BLaER1 treated with 17β-estradiol and CSF1 and Interleukin-3, amounts not matched to agents 10 nM and 100 nM (cell line): ENCODE results near the gene SUN1.

Experiments
- H3K27ac ChIP-seq, 11 experiments: shearing (Covaris generic); formaldehyde crosslinking; 2 replicates each; pipeline ENCODE4 v1.8.1; 2022
- H3K27me3 ChIP-seq, 11 experiments: shearing (Covaris generic); formaldehyde crosslinking; 2 replicates each; pipeline ENCODE4 v1.8.1; 2022
- H3K36me3 ChIP-seq, 11 experiments: shearing (Covaris generic); formaldehyde crosslinking; 2 replicates each; pipeline ENCODE4 v1.8.1; 2022
- H3K4me1 ChIP-seq, 10 experiments: shearing (Covaris generic); formaldehyde crosslinking; 2 replicates each; pipeline ENCODE4 v1.8.1; 2022
- H3K4me2 ChIP-seq, 11 experiments: shearing (Covaris generic); formaldehyde crosslinking; 2 replicates each; pipeline ENCODE4 v1.8.1; 2022
- H3K4me3 ChIP-seq, 10 experiments: shearing (Covaris generic); formaldehyde crosslinking; 2 replicates each; pipeline ENCODE4 v1.8.1; 2022
- H3K9ac ChIP-seq, 11 experiments: shearing (Covaris generic); formaldehyde crosslinking; 2 replicates each; pipeline ENCODE4 v1.8.1; 2022
- H3K9me3 ChIP-seq, 11 experiments: shearing (Covaris generic); formaldehyde crosslinking; replicated peaks in 1 of 11; 2 replicates each; pipeline ENCODE4 v1.8.1; 2022
- H4K20me1 ChIP-seq, 11 experiments: shearing (Covaris generic); formaldehyde crosslinking; 2 replicates each; pipeline ENCODE4 v1.8.1; 2022
- Cebpa-rat ChIP-seq, 11 experiments: shearing (Covaris generic); IDR thresholded peaks; 2 replicates each; pipeline ENCODE4 v1.8.1; 2022

The SUN1 gene

GRCh38 chr7:832167-832967 lies at the start of gene SUN1:
Gene SUN1 (plus strand): TSS chr7:832476. CDS start chr7:832525, 49 bp downstream.
- Histone ChIP-seq H3K27me3 (no peaks in the 10 kb centered on the region), H3K9ac (peak within 1 kb of the TSS in 9 of 11 experiments; percentile 6 to 58 (median 45); a peak in 12 of 22 replicates), H3K27ac (peak within 1 kb of the TSS in 8 of 11 experiments; percentile 1 to 63 (median 35); a peak in 13 of 22 replicates), H3K4me1 (peaks cover 56 to 91% (median 70%) of the 10 kb centered on the region in 10 experiments), H4K20me1 (peaks cover 99 to 100% (median 100%) of the 10 kb centered on the region in 11 experiments; a peak in 21 of 22 replicates), H3K4me2 (peak within 1 kb of the TSS; percentile 39 to 87 (median 65)), H3K9me3 (no peaks in the 10 kb centered on the region), H3K36me3 (peaks cover 28 to 78% (median 61%) of the 10 kb centered on the region in 11 experiments), H3K4me3 (0 out of 20 replicates have a peak within 1 kb of the TSS, but pooled peaks of 1 of the 10 experiments have one; percentile 4)
- no peak for TF ChIP-seq Cebpa-rat (IDR thresholded peaks at IDR 0.05)

- Histone ChIP-seq H3K27ac (no peak overlapping the region), H3K4me3 (no peak overlapping the region), H3K9ac (no peak overlapping the region), H3K9me3 (peaks cover 0 to 4% (median 0%) of the 10 kb centered on the region in 11 experiments; a peak in 3 of 22 replicates), H3K36me3 (peaks cover 79 to 91% (median 88%) of the 10 kb centered on the region in 11 experiments), H3K4me2 (no peak overlapping the region), H4K20me1 (peaks cover 0 to 18% (median 6%) of the 10 kb centered on the region in 11 experiments; a peak in 7 of 22 replicates), H3K27me3 (no peaks in the 10 kb centered on the region), H3K4me1 (no peaks in the 10 kb centered on the region)
- TF ChIP-seq Cebpa-rat (IDR thresholded peaks at IDR 0.05), result peak in 3 of 11 experiments; percentile 6 to 35 (median 24); a peak in 1 of 22 replicates
Measured at GRCh38 chr7:782718-783449, 49.4 kb upstream of the SUN1 start.

GRCh38 chr7:783556-784490 lies 48.5 kb upstream of the SUN1 start:
- no peak for TF ChIP-seq Cebpa-rat (IDR thresholded peaks at IDR 0.05)
- Histone ChIP-seq H3K36me3 (peaks cover 79 to 91% (median 88%) of the 10 kb centered on the region in 11 experiments), H3K4me1 (no peaks in the 10 kb centered on the region), H3K9me3 (peaks cover 0 to 14% (median 6%) of the 10 kb centered on the region in 11 experiments; a peak in 11 of 22 replicates), H3K27ac (no peak overlapping the region), H3K4me2 (no peak overlapping the region), H3K9ac (no peak overlapping the region), H4K20me1 (peaks cover 0 to 14% (median 6%) of the 10 kb centered on the region in 11 experiments; a peak in 7 of 22 replicates), H3K27me3 (no peaks in the 10 kb centered on the region), H3K4me3 (no peak overlapping the region)

GRCh38 chr7:784971-785370 lies 47.3 kb upstream of the SUN1 start:
- Histone ChIP-seq H3K4me1 (no peaks in the 10 kb centered on the region), H3K9me3 (peaks cover 0 to 20% (median 6%) of the 10 kb centered on the region in 11 experiments; a peak in 12 of 22 replicates), H3K27me3 (no peaks in the 10 kb centered on the region), H3K36me3 (peaks cover 74 to 90% (median 83%) of the 10 kb centered on the region in 11 experiments), H3K9ac (no peak overlapping the region), H3K27ac (no peak overlapping the region), H3K4me3 (no peak overlapping the region), H3K4me2 (no peak overlapping the region), H4K20me1 (peaks cover 0 to 12% (median 2%) of the 10 kb centered on the region in 11 experiments; a peak in 5 of 22 replicates)
- TF ChIP-seq Cebpa-rat (IDR thresholded peaks at IDR 0.05), result no peak

GRCh38 chr7:785416-785815 lies 46.9 kb upstream of the SUN1 start:
- Histone ChIP-seq H3K4me1 (no peaks in the 10 kb centered on the region), H3K4me2 (no peak overlapping the region), H3K9me3 (peaks cover 0 to 20% (median 6%) of the 10 kb centered on the region in 11 experiments; a peak in 12 of 22 replicates), H3K36me3 (peaks cover 70 to 90% (median 80%) of the 10 kb centered on the region in 11 experiments), H3K27me3 (no peaks in the 10 kb centered on the region), H4K20me1 (peaks cover 0 to 12% (median 0%) of the 10 kb centered on the region in 11 experiments; a peak in 5 of 22 replicates), H3K27ac (no peak overlapping the region), H3K9ac (no peak overlapping the region), H3K4me3 (no peak overlapping the region)
- TF ChIP-seq Cebpa-rat (IDR thresholded peaks at IDR 0.05), result no peak

- TF ChIP-seq Cebpa-rat (IDR thresholded peaks at IDR 0.05), result no peak
- no peak overlapping the region for H3K4me3 ChIP-seq
- no peaks in the 10 kb centered on the region for H3K4me1 ChIP-seq
- H3K9me3 ChIP-seq, result peaks cover 0 to 20% (median 6%) of the 10 kb centered on the region in 11 experiments; a peak in 12 of 22 replicates
- H3K4me2 ChIP-seq, result no peak overlapping the region
- H3K9ac ChIP-seq, result no peak overlapping the region
- peaks cover 0 to 12% (median 0%) of the 10 kb centered on the region in 11 experiments; a peak in 4 of 22 replicates for H4K20me1 ChIP-seq
- peaks cover 57 to 78% (median 67%) of the 10 kb centered on the region in 11 experiments for H3K36me3 ChIP-seq
- no peak overlapping the region for H3K27ac ChIP-seq
- H3K27me3 ChIP-seq, result no peaks in the 10 kb centered on the region
Measured at GRCh38 chr7:786472-787255, 45.6 kb upstream of the SUN1 start.

GRCh38 chr7:787332-788240 lies 44.7 kb upstream of the SUN1 start:
- no peaks in the 10 kb centered on the region for H3K27me3 ChIP-seq
- no peak overlapping the region for H3K4me2 ChIP-seq
- H3K9ac ChIP-seq, result no peak overlapping the region
- H3K4me3 ChIP-seq, result no peak overlapping the region
- H3K36me3 ChIP-seq, result peaks cover 48 to 69% (median 59%) of the 10 kb centered on the region in 11 experiments
- TF ChIP-seq Cebpa-rat (IDR thresholded peaks at IDR 0.05), result no peak
- peaks cover 0 to 20% (median 6%) of the 10 kb centered on the region in 11 experiments; a peak in 12 of 22 replicates for H3K9me3 ChIP-seq
- H3K4me1 ChIP-seq, result no peaks in the 10 kb centered on the region
- H4K20me1 ChIP-seq, result peaks cover 0 to 12% (median 0%) of the 10 kb centered on the region in 11 experiments; a peak in 4 of 22 replicates
- H3K27ac ChIP-seq, result no peak overlapping the region; a peak in 1 of 22 replicates
